GM18519 (cell line): ENCODE measurements around the gene TRIM38.
A peak's percentile ranks its signal among the peaks of the same experiment; 100 is the strongest.
"Not testable (repeated sequence)": the region's sequence is repeated elsewhere in the genome, so short reads cannot be mapped to it uniquely, and the experiment has no call there.

Experiments
- ATAC-seq: cut with Tn5 transposase; IDR thresholded peaks from one replicate; pipeline ENCODE4 v1.9.1; 2021; ENCODE audit warnings: mild to moderate bottlenecking, moderate library complexity; ENCODE audit not compliant: unreplicated experiment, low FRiP score

TRIM38 gene, protein sequence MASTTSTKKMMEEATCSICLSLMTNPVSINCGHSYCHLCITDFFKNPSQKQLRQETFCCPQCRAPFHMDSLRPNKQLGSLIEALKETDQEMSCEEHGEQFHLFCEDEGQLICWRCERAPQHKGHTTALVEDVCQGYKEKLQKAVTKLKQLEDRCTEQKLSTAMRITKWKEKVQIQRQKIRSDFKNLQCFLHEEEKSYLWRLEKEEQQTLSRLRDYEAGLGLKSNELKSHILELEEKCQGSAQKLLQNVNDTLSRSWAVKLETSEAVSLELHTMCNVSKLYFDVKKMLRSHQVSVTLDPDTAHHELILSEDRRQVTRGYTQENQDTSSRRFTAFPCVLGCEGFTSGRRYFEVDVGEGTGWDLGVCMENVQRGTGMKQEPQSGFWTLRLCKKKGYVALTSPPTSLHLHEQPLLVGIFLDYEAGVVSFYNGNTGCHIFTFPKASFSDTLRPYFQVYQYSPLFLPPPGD

DNA sequence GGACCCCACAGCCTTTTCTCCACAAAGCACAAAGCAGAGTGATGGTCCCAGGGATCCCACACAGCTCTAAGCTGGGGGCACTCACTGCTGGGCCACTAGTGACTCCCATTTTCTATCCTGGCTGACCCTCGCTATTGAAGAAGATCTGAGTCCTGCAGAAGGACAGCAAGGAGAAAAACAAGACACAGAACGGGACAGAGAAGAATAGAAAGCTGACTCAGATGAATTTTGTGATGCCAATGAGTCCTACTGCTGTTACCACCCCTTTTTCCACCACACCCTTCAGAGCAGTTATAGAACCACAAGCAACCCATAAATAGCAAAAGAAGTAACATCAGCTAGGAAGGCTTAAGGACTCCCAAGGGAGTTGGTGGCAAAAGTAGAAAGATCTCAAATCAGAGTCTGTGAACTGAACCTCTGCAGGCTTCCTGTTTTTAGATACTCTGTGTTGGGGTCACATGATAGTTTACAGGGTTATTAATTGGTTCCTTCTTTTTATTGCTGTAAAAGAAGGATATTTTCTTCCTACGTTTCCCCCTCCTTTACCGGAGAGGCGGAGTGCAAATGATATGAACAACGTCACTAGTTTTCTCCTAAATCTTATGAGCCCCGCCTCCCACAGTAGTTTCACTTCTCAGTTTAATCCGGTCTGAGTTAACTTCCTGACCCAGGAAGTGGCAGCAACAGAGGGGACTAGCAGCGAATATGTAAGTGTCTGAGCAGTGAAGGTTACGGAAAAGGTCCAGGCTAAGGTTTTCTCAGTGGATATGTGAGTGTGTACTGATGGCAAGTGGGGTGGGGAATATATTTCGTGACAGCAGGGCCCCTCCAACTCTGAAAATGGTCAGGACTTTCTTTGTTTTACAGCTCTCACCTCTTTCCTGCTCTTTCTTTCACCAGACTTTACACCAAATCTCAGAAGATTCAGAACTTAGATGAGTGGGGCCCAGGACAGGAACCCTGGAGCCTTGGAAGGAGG lies at the start of gene TRIM38:
Gene TRIM38, plus strand, starts transcription at position 654 of the 979 bp plus-strand sequence. CDS start 3,721 bp downstream, outside the sequence.
- ATAC-seq, result peak; percentile 74

DNA sequence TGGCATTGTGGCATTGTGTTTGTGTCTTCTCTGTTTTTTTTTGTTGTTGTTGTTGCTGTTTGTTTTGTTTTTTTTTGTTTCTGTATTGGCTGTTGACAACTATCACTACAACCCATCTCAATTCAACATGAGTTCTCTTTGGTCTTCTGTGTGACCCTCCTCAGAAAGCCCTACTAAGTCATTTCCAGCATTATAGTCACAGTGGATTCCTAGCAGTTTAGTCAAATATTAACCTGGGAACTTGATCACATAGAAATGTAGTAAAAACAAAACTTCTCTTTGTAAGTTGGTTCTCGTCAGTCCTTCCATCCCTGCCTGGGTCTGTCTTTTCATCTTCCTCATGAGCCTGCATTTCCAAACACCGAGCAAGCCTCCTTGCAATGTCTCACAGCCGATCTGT lies 48.9 kb upstream of the TRIM38 start:
- no peak for ATAC-seq

DNA sequence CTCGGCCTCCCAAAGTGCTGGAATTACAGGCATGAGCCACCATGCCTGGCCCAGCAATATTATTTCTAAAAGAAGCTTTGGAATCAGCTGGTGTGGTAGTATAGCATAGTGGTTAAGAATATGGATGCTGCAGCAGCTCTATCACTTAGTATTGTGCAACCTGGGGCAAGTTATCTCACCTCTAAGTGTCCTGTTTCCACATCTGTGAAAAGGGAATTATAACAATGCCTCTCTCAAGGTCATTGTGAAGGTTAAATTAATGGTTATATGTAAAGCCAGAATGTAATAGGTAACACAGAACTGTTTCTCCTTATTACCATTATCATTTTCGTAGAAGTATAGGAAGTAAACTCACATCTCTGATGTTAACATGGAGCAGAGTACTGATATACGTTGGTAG lies 46.3 kb upstream of the TRIM38 start:
- no peak for ATAC-seq

DNA sequence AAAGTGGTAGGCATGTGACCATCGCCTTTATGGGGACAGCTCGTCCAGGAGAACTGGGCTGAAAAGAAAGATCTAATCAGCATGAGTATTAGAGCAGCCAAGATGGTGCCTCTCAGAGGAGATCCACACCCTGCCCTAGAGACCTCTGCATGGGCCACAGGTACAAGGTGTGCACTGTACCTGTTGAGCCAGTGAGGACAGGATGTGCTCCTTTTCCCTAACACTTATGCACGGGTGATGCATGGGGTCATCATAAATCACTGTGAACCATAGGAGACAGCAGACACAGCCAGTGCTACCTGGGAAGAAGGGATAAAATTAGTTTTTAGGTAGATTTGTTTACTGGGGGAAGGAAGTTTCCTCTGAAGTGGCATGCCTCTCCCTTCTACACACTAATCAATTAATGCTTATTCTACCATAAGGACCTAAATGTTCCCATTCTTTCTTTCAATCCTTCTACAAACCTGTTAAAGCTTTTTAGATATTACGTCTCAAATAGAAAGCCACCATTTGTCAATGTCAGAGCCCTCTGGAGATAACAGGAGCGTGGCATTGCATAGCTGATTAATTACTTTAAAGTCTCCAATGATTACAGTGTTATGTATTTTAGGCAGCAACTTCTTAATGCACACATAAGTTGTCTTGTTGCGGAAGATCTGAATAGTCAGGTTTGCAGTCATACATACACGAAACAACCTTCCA lies 45.7 kb upstream of the TRIM38 start:
- no peak for ATAC-seq

DNA sequence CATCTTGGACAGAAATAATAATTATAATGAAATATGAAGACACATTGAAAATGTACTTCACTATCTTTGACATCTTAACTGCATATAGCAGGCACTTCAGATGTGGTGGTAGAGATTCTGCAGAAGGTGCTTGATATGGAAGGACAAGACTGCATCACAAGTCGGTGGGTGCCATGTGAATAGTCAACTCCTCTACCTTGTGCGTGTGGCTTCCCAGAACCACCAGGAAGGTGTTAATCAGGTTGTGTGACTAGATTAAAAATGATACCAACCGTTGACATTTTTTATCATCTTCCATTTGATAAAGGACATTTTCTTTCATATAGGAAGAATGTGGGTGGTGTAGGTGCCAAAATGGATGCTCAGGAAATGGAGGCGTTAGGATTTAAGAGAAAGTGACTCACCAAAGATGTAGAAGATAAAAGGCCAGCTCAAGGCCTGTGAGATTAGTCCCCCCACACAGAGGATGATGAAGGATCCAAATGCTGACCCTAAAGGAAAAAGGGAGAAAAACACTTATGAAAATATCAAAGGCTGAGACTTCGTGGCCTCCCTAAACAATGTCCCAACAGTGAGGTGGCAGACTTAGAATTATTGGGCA lies 44.4 kb upstream of the TRIM38 start:
- ATAC-seq, result no peak

DNA sequence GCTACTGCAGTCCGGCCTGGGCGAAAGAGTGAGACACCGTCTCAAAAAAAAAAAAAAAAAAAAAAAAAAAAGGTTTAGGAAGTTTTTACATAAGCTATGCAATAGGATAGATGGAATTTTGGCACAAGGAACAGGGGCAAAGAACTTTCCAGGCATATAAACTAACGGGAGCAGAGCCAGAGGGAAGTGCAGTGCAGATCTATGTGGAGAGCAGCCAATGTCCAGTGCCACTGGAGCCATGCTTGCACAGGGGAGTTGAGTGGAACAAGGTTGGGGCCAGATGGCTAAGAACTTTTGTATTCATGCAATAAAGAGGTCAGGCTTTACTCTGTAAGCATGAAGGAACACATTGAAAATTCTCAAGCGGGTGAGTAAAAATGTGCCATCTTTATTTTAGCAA lies 42.9 kb upstream of the TRIM38 start:
- no peak for ATAC-seq

DNA sequence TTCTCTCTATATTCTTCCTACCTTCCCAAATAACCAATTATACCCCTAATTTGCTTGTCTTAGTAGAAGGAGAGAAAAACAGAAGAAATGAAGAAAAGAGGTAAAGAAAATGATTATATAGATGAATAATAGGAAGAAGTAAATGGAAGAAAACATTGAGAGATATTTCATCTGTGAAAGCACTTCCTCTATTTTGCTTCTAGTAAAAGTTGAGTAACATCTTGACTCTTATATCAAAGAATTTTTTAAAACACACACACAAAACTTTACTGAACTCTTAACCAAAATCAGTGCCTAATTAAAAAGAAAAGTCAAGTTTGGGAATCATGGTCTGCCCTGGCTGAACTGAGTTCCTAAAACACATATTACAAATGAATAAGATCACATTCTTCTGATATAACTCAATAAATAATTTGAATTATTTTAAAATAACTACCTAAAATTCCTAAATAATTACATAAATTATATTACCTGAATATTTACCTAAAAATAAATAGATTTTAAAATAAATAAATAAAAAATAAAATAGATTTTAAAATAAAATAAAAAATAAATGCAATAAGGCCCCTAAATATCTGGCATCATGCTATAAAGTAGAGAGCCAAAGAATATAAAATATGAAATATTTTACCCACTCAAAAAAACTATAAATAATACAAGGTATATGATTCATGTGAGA lies 40.9 kb upstream of the TRIM38 start:
- no peak for ATAC-seq

DNA sequence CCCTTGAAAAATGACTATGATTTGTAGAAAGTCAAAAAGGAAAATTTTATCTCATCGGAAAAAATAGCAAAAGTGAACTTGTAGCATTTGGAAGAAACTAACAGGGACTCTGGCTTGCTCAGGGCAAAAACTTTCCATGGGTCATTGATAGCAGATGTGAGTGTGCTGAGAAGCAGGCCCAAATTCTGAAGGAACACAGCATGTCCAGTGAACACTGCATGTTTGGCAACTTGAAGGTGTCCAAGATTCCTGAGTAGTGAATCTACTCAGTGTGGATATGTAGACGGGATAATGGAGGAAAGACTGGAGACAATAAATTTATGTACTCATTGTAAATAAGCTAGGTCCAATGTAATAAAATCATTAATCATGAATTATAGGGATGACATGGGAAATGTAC lies 40.3 kb upstream of the TRIM38 start:
- no peak for ATAC-seq

DNA sequence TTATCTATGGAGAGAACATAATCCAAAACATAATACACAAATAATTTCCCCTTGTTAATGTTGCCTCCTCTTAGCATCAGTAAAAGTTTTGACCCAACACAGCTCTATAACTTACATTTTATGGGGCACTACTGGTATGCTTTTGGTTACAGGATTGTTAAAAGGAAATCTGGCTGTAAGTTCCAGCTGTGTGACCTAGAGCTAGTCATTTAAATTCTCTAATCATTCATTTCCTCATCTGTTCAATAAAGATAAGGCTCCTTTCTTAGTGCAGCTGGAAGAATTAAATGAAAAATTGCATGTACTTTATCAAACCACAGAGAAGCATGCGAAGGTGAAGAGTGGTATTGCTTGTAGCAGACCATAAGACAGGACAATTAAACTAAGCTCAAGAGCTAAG lies 36.7 kb upstream of the TRIM38 start:
- no peak for ATAC-seq

DNA sequence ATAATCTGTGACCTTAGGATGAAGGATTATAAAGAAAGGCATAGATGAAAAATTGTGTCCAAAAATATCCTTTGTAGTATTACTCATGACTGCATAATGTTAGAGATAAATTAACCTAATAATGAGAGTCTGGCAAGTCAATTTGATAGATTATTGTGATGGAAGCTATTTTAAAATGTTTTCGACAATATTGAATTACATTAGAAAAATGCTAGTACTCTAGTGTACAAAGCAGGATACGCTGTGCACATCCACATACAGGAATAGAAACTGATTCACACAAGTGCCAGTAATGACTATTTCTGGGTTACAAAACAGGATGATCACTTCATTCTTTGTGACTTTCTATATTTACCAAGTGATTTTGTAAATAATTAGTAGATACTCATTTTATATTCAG lies 35.4 kb upstream of the TRIM38 start:
- ATAC-seq, result no peak

DNA sequence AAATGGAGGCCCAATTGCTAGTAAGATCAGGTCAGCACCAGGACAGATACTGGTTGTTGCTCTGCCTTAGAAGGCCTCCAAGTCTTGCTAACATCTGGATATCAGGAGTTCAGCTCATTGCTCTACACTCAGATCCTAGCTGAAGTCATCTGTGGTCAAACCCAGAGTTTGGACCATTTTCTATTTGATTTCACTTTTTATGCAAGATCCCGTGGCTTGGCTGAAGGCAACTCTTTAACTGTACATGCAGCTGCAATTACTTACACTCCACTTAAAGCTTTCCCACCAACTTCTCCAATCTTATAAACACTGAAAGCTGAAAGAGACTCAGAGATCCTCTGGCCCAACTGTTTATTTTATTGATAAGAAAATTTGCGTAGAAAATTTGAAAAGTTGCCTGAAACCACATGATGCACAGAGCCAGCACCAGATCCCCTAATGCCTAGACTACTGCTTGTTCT lies 34.8 kb upstream of the TRIM38 start:
- no peak for ATAC-seq

DNA sequence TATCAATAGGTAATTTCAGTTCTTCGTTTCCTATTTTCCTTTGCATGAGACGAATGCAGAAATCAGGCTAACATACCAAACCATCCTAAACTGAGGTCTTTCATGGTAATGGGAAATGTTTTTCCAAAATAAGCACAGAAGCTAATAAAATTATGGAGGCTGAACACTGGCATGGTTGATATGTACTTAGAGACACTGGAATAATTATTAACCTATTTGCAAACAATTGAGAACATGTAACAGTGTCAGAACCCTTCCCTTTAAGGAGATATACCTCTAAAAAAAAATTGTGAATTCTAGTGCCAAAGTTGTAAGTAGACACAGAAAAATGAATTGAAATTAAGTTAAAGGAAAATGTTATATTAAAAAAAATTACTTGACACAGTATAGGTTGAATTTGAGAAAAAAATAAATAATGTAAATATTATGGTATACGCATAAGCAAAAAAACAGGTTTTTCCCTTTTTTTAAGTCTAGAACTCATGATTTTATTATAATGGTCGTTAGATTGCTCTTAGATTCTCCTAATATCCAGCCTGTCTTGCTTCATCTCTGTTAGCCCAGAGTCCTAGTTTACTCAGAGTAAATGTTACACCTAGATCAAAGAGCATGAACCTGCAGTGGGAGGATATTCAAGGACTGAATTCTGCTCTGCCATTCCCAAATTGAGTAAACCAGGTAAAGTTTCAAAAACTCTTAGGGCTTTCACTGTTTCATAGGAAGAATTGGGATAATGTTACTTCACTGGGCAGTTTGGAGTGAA lies 33.9 kb upstream of the TRIM38 start:
- ATAC-seq, result no peak

DNA sequence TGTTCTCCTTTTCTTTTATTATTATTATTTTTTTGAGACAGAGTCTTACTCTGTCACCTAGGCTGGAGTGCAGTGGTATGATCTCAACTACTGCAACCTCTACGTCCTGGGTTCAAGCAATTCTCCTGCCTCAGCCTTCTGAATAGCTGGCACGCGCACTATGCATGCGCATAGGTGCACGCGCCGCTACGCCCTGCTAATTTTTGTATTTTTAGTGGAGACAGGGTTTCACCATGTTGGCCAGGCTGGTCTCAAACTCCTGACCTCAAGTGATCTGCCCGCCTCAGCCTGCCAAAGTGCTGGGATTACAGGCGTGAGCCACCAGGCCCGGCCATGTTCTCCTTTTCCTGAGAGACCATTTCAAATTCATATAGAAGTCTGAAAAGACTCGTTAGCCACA lies 32.8 kb upstream of the TRIM38 start:
- ATAC-seq, result not testable (repeated sequence)

DNA sequence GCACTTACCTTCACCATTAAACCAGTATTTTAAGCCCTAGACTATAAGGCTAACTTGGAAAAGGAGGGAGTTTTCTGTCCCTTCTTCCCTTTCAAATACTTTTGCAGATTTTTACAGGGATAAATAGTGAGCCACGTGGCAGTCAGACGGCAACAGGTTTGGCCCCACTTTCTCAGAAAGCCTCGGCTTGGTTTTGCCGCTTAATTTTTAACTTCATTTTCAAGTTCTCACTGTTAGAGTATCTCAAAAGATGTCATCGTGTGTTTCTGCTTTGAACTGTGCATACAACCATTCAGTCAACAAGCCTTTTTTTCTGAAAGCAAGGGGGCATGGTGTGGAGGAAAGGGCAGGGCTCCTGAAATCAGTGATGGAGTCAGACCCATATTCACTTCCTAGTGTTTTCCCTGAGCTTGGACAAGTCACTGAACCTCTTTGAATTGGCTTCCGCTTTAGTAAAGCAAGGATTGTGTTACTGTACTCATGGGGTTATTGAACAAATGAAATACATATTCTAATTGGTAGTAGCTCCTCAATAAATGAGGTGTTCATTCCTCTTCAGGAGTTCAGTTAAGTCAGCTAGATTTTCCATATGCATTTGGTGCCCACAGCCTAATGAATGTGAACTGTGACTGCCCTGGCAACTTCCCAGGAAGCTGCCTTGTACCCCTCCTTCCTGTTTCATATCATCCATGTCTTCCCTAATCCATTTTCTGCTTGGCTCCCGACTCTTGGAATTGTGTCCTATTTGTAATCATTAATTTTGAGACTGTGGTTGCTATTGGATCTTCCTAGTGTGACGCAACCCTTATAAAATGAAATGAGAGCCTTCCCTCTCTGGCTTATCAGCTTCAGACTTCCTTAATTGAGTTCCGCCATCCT lies 31.8 kb upstream of the TRIM38 start, which contains the start of gene SLC17A2:
Gene SLC17A2, minus strand, starts transcription at position 160 of the 879 bp plus-strand sequence. CDS start 4,895 bp downstream, outside the sequence.
- ATAC-seq, result no peak

DNA sequence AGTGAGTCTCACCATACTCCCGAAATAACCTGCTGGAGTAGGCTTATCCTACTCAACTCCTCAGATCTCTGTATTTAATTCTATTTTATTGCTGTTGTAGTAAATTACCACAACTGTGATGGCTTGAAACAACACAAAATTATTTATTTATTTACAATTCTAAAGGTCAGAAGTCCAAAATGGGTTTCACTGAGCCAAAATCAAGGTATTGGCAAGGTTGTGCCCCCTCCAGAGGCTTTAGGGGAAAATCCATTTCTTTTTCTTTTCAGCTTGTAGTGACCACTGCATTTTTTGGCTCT lies 31.2 kb upstream of the TRIM38 start:
- ATAC-seq, result no peak

DNA sequence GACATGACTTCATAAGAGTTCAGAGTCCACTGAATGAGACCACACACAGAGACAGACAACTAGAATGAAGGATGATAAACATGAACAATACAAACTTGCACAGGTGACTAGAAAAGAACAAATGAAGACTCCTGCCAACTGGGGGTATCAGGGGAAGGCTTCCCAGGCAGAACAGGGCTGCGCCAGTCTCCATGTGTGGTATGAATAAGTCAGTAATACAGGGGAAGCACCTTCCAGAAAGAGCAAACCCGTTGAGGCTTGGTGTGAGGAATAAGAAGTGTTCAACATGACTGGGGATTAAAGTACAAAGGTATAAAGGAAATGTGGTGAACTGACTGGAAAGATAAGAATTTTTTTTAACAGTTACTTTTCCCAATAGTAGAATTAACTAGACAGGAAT lies 28.4 kb upstream of the TRIM38 start:
- ATAC-seq, result no peak

DNA sequence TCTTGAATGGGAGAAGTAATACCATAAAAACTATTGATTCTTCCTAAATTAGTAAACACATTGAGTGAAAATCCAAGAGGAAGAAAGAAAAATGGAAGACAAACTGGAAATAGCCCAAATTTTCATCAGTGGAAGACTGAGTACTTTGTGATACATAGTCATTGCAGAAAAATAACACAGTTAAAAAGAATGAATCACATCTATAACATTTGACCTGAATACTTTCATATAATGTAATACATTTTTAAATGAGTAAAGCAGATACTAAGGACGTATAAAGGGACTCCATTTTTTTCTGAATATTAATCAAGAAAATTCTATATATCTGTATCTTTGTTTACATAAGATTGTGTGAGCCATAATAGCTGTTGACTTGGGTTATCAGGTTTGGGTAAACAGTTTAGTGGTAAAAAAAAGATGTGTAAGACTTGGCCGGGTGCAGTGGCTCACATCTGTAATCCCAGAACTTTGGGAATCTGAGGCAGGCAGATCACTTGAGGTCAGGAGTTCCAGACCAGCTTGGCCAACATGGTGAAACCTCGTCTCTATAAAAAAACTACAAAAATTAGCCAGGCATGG lies 27.8 kb upstream of the TRIM38 start:
- no peak for ATAC-seq

DNA sequence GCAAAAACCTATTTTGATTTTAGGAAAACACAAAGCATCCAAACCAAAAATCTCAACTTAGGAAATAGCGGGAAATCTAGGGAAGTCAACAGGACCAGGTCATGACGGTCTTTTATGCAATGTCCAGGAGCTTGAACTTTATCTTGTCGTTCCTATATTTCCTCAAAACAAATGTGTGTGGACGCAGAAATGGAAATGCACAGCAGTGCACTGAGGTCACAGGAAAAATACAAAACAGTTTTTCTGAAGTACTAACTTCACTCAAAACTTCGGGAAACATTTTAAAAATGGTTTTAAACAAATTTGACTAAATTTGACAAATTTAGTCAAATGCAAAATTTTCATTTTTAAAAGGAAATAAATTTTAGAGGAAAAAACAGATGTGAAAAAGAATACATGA lies 26.6 kb upstream of the TRIM38 start:
- ATAC-seq, result no peak
